ENCODE measurements around the gene FERD3L. TPM values are rescaled to one million over a fixed set of nuclear protein-coding genes. Genes with fewer than 3 reads are reported as not detected.
A peak's percentile ranks its signal among the peaks of the same experiment; 100 is the strongest.

The FERD3L gene
- polyA plus RNA-seq, 1 donor (not counting 4 experiments of a cell fraction or from before 2014, with no cell fraction given), result not detected

GRCh38 chr7:19109000-19109946, 35.9 kb downstream of the FERD3L start:
- Histone ChIP-seq H3K4me2 (ENCODE audit: control insufficient read depth, extremely low read depth, insufficient read depth, low read depth, low read length) (no peak overlapping the region), H3K79me2 (ENCODE audit: control insufficient read depth, insufficient read depth, low read length) (no peaks in the 10 kb centered on the region), H4K20me1 (ENCODE audit: control insufficient read depth, extremely low read depth, insufficient read depth, low read length) (no peaks in the 10 kb centered on the region), H3K27ac (ENCODE audit: control insufficient read depth, insufficient read depth, low read length) (no peak overlapping the region), H3K4me3 (ENCODE audit: control insufficient read depth in 2 of 3, extremely low read depth in 1 of 3, insufficient read depth in 2 of 3, low read depth in 1 of 3, low read length in 3 of 3) (no peak overlapping the region), H3K36me3 (ENCODE audit: control insufficient read depth in 2 of 2, extremely low read depth in 1 of 2, insufficient read depth in 2 of 2, low read length in 2 of 2) (no peaks in the 10 kb centered on the region), H2AFZ (ENCODE audit: control insufficient read depth, low read length) (no peak overlapping the region), H3K9me3 (ENCODE audit: control insufficient read depth, low read depth, low read length) (no peaks in the 10 kb centered on the region), H3K9ac (ENCODE audit: control insufficient read depth, extremely low read depth, insufficient read depth, low read length) (no peak overlapping the region), H3K27me3 (ENCODE audit: control insufficient read depth, extremely low read depth, insufficient read depth, low read length) (peaks cover 66% of the 10 kb centered on the region), H3K9me1 (ENCODE audit: control insufficient read depth, extremely low read depth, insufficient read depth, low read length) (no peaks in the 10 kb centered on the region), H3K4me1 (ENCODE audit: control insufficient read depth, extremely low read depth, insufficient read depth, low read length) (peaks cover 12% of the 10 kb centered on the region)
- no peak for DNase-seq (ENCODE audit: low read depth, low spot score)
- TF ChIP-seq, protein P1, sequence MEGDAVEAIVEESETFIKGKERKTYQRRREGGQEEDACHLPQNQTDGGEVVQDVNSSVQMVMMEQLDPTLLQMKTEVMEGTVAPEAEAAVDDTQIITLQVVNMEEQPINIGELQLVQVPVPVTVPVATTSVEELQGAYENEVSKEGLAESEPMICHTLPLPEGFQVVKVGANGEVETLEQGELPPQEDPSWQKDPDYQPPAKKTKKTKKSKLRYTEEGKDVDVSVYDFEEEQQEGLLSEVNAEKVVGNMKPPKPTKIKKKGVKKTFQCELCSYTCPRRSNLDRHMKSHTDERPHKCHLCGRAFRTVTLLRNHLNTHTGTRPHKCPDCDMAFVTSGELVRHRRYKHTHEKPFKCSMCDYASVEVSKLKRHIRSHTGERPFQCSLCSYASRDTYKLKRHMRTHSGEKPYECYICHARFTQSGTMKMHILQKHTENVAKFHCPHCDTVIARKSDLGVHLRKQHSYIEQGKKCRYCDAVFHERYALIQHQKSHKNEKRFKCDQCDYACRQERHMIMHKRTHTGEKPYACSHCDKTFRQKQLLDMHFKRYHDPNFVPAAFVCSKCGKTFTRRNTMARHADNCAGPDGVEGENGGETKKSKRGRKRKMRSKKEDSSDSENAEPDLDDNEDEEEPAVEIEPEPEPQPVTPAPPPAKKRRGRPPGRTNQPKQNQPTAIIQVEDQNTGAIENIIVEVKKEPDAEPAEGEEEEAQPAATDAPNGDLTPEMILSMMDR (optimal IDR thresholded peaks at IDR 0.05 in 1 of 3, IDR thresholded peaks at IDR 0.05 in 1 of 3, conservative IDR thresholded peaks at IDR 0.05 in 1 of 3; ENCODE audit: extremely low read depth in 1 of 3, insufficient read depth in 2 of 3, low read length in 3 of 3), result no peak
- TF ChIP-seq EZH2 (IDR thresholded peaks at IDR 0.05; ENCODE audit: low read length), result no peak
- dilution Hi-C loops (cut with MboI; ENCODE audit: extremely low pct_ligation_motif_present, low sequenced_read_pairs), result no loop called here
- FAIRE-seq, result no peak

- Histone ChIP-seq H3K4me2 (ENCODE audit: control insufficient read depth, extremely low read depth, insufficient read depth, low read depth, low read length) (peak overlapping the region; percentile 79), H3K27me3 (ENCODE audit: control insufficient read depth, extremely low read depth, insufficient read depth, low read length) (peaks cover 63% of the 10 kb centered on the region), H3K27ac (ENCODE audit: control insufficient read depth, insufficient read depth, low read length) (no peak overlapping the region), H4K20me1 (ENCODE audit: control insufficient read depth, extremely low read depth, insufficient read depth, low read length) (no peaks in the 10 kb centered on the region), H3K4me1 (ENCODE audit: control insufficient read depth, extremely low read depth, insufficient read depth, low read length) (peaks cover 12% of the 10 kb centered on the region), H2AFZ (ENCODE audit: control insufficient read depth, low read length) (peak overlapping the region; percentile 75), H3K4me3 (ENCODE audit: control insufficient read depth in 2 of 3, extremely low read depth in 1 of 3, insufficient read depth in 2 of 3, low read depth in 1 of 3, low read length in 3 of 3) (peak overlapping the region in 2 of 3 experiments; percentile 55 to 68), H3K9me1 (ENCODE audit: control insufficient read depth, extremely low read depth, insufficient read depth, low read length) (no peaks in the 10 kb centered on the region), H3K9ac (ENCODE audit: control insufficient read depth, extremely low read depth, insufficient read depth, low read length) (no peak overlapping the region), H3K36me3 (ENCODE audit: control insufficient read depth in 2 of 2, extremely low read depth in 1 of 2, insufficient read depth in 2 of 2, low read length in 2 of 2) (no peaks in the 10 kb centered on the region), H3K9me3 (ENCODE audit: control insufficient read depth, low read depth, low read length) (no peaks in the 10 kb centered on the region), H3K79me2 (ENCODE audit: control insufficient read depth, insufficient read depth, low read length) (no peaks in the 10 kb centered on the region)
- dilution Hi-C loops (cut with MboI; ENCODE audit: extremely low pct_ligation_motif_present, low sequenced_read_pairs), result no loop called here
- TF ChIP-seq EZH2 (IDR thresholded peaks at IDR 0.05; ENCODE audit: low read length), result peak; percentile 74
- TF ChIP-seq, protein P1 (optimal IDR thresholded peaks at IDR 0.05 in 1 of 3, IDR thresholded peaks at IDR 0.05 in 1 of 3, conservative IDR thresholded peaks at IDR 0.05 in 1 of 3; ENCODE audit: extremely low read depth in 1 of 3, insufficient read depth in 2 of 3, low read length in 3 of 3), result no peak
- DNase-seq (ENCODE audit: low read depth, low spot score), result no peak
- FAIRE-seq, result no peak
Observed at GRCh38 chr7:19107356-19108146, 37.7 kb downstream of the FERD3L start.

All from keratinocyte (primary cell).